ENCODE results near the gene CATSPER1. TPM values are rescaled to one million over a fixed set of nuclear protein-coding genes. Genes with fewer than 3 reads are reported as not detected.

Gene CATSPER1
- polyA plus RNA-seq, 1 of the 3 experiments (the other 2 are of a cell fraction), result 2.2 TPM

- no peak for TF ChIP-seq GABPA (IDR thresholded peaks at IDR 0.05; ENCODE audit: low read depth)
- no peak for TF ChIP-seq TCF12 (IDR thresholded peaks at IDR 0.05)
- no peak for TF ChIP-seq CHD2 (IDR thresholded peaks at IDR 0.05; ENCODE audit: low read length, partially characterized antibody)
- TF ChIP-seq YY1 (IDR thresholded peaks at IDR 0.05; ENCODE audit: low read depth), result no peak
- TF ChIP-seq JUND (IDR thresholded peaks at IDR 0.05), result no peak
- no peak for TF ChIP-seq SMC3 (IDR thresholded peaks at IDR 0.05; ENCODE audit: low read depth, low read length)
- TF ChIP-seq, protein P1, sequence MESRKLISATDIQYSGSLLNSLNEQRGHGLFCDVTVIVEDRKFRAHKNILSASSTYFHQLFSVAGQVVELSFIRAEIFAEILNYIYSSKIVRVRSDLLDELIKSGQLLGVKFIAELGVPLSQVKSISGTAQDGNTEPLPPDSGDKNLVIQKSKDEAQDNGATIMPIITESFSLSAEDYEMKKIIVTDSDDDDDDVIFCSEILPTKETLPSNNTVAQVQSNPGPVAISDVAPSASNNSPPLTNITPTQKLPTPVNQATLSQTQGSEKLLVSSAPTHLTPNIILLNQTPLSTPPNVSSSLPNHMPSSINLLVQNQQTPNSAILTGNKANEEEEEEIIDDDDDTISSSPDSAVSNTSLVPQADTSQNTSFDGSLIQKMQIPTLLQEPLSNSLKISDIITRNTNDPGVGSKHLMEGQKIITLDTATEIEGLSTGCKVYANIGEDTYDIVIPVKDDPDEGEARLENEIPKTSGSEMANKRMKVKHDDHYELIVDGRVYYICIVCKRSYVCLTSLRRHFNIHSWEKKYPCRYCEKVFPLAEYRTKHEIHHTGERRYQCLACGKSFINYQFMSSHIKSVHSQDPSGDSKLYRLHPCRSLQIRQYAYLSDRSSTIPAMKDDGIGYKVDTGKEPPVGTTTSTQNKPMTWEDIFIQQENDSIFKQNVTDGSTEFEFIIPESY (IDR thresholded peaks at IDR 0.05; ENCODE audit: borderline replicate concordance, low read depth), result no peak
- TF ChIP-seq, protein P2, sequence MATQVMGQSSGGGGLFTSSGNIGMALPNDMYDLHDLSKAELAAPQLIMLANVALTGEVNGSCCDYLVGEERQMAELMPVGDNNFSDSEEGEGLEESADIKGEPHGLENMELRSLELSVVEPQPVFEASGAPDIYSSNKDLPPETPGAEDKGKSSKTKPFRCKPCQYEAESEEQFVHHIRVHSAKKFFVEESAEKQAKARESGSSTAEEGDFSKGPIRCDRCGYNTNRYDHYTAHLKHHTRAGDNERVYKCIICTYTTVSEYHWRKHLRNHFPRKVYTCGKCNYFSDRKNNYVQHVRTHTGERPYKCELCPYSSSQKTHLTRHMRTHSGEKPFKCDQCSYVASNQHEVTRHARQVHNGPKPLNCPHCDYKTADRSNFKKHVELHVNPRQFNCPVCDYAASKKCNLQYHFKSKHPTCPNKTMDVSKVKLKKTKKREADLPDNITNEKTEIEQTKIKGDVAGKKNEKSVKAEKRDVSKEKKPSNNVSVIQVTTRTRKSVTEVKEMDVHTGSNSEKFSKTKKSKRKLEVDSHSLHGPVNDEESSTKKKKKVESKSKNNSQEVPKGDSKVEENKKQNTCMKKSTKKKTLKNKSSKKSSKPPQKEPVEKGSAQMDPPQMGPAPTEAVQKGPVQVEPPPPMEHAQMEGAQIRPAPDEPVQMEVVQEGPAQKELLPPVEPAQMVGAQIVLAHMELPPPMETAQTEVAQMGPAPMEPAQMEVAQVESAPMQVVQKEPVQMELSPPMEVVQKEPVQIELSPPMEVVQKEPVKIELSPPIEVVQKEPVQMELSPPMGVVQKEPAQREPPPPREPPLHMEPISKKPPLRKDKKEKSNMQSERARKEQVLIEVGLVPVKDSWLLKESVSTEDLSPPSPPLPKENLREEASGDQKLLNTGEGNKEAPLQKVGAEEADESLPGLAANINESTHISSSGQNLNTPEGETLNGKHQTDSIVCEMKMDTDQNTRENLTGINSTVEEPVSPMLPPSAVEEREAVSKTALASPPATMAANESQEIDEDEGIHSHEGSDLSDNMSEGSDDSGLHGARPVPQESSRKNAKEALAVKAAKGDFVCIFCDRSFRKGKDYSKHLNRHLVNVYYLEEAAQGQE (IDR thresholded peaks at IDR 0.05; ENCODE audit: low read depth, low read length), result no peak
- no peak for TF ChIP-seq FOXJ3 (CRISPR knock-in tag; IDR thresholded peaks at IDR 0.05)
- TF ChIP-seq RAD21 (IDR thresholded peaks at IDR 0.05; ENCODE audit: low read length), result no peak
- no peak for TF ChIP-seq ELF1 (IDR thresholded peaks at IDR 0.05)
- TF ChIP-seq, protein P3, sequence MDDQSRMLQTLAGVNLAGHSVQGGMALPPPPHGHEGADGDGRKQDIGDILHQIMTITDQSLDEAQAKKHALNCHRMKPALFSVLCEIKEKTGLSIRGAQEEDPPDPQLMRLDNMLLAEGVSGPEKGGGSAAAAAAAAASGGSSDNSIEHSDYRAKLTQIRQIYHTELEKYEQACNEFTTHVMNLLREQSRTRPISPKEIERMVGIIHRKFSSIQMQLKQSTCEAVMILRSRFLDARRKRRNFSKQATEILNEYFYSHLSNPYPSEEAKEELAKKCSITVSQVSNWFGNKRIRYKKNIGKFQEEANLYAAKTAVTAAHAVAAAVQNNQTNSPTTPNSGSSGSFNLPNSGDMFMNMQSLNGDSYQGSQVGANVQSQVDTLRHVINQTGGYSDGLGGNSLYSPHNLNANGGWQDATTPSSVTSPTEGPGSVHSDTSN (IDR thresholded peaks at IDR 0.05), result no peak
- TF ChIP-seq NRF1 (IDR thresholded peaks at IDR 0.05; ENCODE audit: low read depth, low read length), result no peak
- no peak for TF ChIP-seq NFIC (IDR thresholded peaks at IDR 0.05; ENCODE audit: borderline replicate concordance)
- H3F3A ChIP-seq (replicated peaks; ENCODE audit: insufficient read depth), result peaks cover 66% of the 10 kb centered on the region
- peaks cover 43% of the 10 kb centered on the region for H3K79me2 ChIP-seq (ENCODE audit: insufficient read depth)
- no peaks in the 10 kb centered on the region for H3K27me3 ChIP-seq (ENCODE audit: insufficient read depth)
- H3K4me2 ChIP-seq, result no peak overlapping the region
- H3K9ac ChIP-seq, result no peak overlapping the region
- ChIA-PET CTCF (interaction anchor here (1.6 to 2.9 kb wide), 2 partner anchors 12 to 18 kb away, joined by 5 to 11 read pairs; partner anchors contain the start of gene SF3B2), POLR2A (interaction anchor here (0.5 kb wide), 1 partner anchor 115 kb away, joined by 3 read pairs; no protein-coding TSS in a partner anchor)
- peaks cover 5% of the 10 kb centered on the region; the same call in 1 of the 2 replicates for H4K20me1 ChIP-seq (ENCODE audit: insufficient read depth)
- no peaks in the 10 kb centered on the region for H3K9me3 ChIP-seq
- no peak overlapping the region for H3K4me3 ChIP-seq (ENCODE audit: low read depth in 2 of 2, low read length in 1 of 2)
- peaks cover 6 to 8% of the 10 kb centered on the region in 2 experiments; a peak in 2 of 4 replicates for H3K4me1 ChIP-seq (ENCODE audit: control insufficient read depth in 1 of 2, insufficient read depth in 2 of 2, low read depth in 1 of 2, low read length in 1 of 2)
- H3K27ac ChIP-seq (ENCODE audit: low read depth in 2 of 2, low read length in 1 of 2), result no peak overlapping the region
- H2AFZ ChIP-seq (ENCODE audit: low read depth), result no peak overlapping the region
- no peaks in the 10 kb centered on the region for H3K9me2 ChIP-seq
- peaks cover 92 to 93% of the 10 kb centered on the region in 2 experiments for H3K36me3 ChIP-seq (replicated peaks in 1 of 2; ENCODE audit: control insufficient read depth in 1 of 2, insufficient read depth in 2 of 2, low read length in 1 of 2)
- WGBS (ENCODE audit: low lambda C conversion rate), result 94% methylated on average over 2 of the region's 2 CpGs
- no peak for DNase-seq
Observed at GRCh38 chr11:66063900-66064299, 37.6 kb upstream of the CATSPER1 start.

Data from SK-N-SH (cell line).